Kidney epithelial cell (primary cell): Measurements from ENCODE around the gene ADI1. TPM values are rescaled to one million over a fixed set of nuclear protein-coding genes. Genes with fewer than 3 reads are reported as not detected.

Experiments
- DNase-seq: peaks from one replicate; pipeline ENCODE4 v3.0.0-alpha.2; 2010; ENCODE audit warnings: low read depth
- H3K27me3 ChIP-seq: 2 replicates; pipeline ENCODE4 v1.6.0; 2011; ENCODE audit warnings: low read length; ENCODE audit not compliant: control insufficient read depth, insufficient read depth
- H3K36me3 ChIP-seq: 2 replicates; pipeline ENCODE4 v1.5.1; 2011; ENCODE audit warnings: low read length; ENCODE audit not compliant: control insufficient read depth, insufficient read depth
- H3K4me3 ChIP-seq: 2 replicates; pipeline ENCODE4 v1.5.1; 2011; ENCODE audit warnings: low read depth, mild to moderate bottlenecking, control low read depth, low read length
- total RNA-seq: library from RNA; depleted of rRNA; stranded (reverse); fragments of >200 nt; gene quantifications from 2 replicates; pipeline ENCODE4 v1.2.3, GENCODE V29; 2015
- TF ChIP-seq, protein P1 (sequence below): IDR thresholded peaks from 2 replicates; pipeline ENCODE4 v1.5.1; 2011; ENCODE audit warnings: mild to moderate bottlenecking, moderate library complexity, low read length, control low read depth, inconsistent platforms; ENCODE audit not compliant: insufficient read depth, poor library complexity, severe bottlenecking

ADI1 gene
- total RNA-seq, 1 donor from 2014 or later = 25.6 TPM

- no peaks in the 10 kb centered on the region for H3K36me3 ChIP-seq
- DNase-seq = no peak
- TF ChIP-seq, protein P1, sequence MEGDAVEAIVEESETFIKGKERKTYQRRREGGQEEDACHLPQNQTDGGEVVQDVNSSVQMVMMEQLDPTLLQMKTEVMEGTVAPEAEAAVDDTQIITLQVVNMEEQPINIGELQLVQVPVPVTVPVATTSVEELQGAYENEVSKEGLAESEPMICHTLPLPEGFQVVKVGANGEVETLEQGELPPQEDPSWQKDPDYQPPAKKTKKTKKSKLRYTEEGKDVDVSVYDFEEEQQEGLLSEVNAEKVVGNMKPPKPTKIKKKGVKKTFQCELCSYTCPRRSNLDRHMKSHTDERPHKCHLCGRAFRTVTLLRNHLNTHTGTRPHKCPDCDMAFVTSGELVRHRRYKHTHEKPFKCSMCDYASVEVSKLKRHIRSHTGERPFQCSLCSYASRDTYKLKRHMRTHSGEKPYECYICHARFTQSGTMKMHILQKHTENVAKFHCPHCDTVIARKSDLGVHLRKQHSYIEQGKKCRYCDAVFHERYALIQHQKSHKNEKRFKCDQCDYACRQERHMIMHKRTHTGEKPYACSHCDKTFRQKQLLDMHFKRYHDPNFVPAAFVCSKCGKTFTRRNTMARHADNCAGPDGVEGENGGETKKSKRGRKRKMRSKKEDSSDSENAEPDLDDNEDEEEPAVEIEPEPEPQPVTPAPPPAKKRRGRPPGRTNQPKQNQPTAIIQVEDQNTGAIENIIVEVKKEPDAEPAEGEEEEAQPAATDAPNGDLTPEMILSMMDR = no peak
- no peak overlapping the region for H3K4me3 ChIP-seq
- H3K27me3 ChIP-seq = no peaks in the 10 kb centered on the region
Observed at GRCh38 chr2:3533836-3534235, 14.5 kb upstream of the ADI1 start.

GRCh38 chr2:3532941-3533340 lies 13.6 kb upstream of the ADI1 start:
- TF ChIP-seq, protein P1 = no peak
- no peaks in the 10 kb centered on the region for H3K27me3 ChIP-seq
- no peak for DNase-seq
- no peaks in the 10 kb centered on the region for H3K36me3 ChIP-seq
- no peak overlapping the region for H3K4me3 ChIP-seq

- H3K27me3 ChIP-seq = no peaks in the 10 kb centered on the region
- DNase-seq = no peak
- TF ChIP-seq, protein P1 = no peak
- no peaks in the 10 kb centered on the region for H3K36me3 ChIP-seq
- H3K4me3 ChIP-seq = no peak overlapping the region
Observed at GRCh38 chr2:3529316-3530025, 10.1 kb upstream of the ADI1 start.

- no peak for DNase-seq
Observed at GRCh38 chr2:3527886-3528785, 8.8 kb upstream of the ADI1 start.

GRCh38 chr2:3526871-3527270 lies 7.5 kb upstream of the ADI1 start:
- DNase-seq = no peak

More at GRCh38 chr2:3527886-3528785, 8.8 kb upstream of the ADI1 start:
- TF ChIP-seq, protein P1 = no peak
- no peak overlapping the region for H3K4me3 ChIP-seq
- H3K27me3 ChIP-seq = no peaks in the 10 kb centered on the region
- no peaks in the 10 kb centered on the region for H3K36me3 ChIP-seq

More at GRCh38 chr2:3526871-3527270, 7.5 kb upstream of the ADI1 start:
- Histone ChIP-seq H3K36me3 (no peaks in the 10 kb centered on the region), H3K27me3 (no peaks in the 10 kb centered on the region), H3K4me3 (no peak overlapping the region)
- TF ChIP-seq, protein P1 = no peak
